ENCODE results near the gene LAMA2.
A peak's percentile ranks its signal among the peaks of the same experiment; 100 is the strongest.

Gene LAMA2, protein sequence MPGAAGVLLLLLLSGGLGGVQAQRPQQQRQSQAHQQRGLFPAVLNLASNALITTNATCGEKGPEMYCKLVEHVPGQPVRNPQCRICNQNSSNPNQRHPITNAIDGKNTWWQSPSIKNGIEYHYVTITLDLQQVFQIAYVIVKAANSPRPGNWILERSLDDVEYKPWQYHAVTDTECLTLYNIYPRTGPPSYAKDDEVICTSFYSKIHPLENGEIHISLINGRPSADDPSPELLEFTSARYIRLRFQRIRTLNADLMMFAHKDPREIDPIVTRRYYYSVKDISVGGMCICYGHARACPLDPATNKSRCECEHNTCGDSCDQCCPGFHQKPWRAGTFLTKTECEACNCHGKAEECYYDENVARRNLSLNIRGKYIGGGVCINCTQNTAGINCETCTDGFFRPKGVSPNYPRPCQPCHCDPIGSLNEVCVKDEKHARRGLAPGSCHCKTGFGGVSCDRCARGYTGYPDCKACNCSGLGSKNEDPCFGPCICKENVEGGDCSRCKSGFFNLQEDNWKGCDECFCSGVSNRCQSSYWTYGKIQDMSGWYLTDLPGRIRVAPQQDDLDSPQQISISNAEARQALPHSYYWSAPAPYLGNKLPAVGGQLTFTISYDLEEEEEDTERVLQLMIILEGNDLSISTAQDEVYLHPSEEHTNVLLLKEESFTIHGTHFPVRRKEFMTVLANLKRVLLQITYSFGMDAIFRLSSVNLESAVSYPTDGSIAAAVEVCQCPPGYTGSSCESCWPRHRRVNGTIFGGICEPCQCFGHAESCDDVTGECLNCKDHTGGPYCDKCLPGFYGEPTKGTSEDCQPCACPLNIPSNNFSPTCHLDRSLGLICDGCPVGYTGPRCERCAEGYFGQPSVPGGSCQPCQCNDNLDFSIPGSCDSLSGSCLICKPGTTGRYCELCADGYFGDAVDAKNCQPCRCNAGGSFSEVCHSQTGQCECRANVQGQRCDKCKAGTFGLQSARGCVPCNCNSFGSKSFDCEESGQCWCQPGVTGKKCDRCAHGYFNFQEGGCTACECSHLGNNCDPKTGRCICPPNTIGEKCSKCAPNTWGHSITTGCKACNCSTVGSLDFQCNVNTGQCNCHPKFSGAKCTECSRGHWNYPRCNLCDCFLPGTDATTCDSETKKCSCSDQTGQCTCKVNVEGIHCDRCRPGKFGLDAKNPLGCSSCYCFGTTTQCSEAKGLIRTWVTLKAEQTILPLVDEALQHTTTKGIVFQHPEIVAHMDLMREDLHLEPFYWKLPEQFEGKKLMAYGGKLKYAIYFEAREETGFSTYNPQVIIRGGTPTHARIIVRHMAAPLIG (N-terminal part only)

GRCh38 chr6:128882991-128883611, at the start of gene LAMA2:
Gene LAMA2 (plus strand): TSS chr6:128883138. CDS start chr6:128883246, 108 bp downstream.
- DNase-seq = peak; percentile 4

DNA sequence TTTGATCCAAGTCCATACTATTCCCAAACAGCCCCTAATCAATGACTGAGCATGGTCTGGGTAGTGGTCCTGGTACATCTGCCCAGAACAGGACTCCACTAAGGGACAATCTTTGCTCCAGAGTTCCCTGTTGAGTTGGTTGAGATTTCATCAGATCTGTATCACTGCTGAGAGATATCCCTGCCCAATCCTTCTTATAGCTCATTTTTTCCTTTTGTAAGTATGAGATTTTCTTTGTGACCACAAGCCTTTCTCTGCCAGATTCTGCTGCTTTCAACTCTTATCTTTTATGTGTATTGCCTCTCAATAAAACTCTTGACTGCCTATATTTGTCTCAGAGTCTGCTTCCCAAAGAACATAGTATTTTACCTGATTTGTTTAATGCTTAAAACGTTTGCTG, 46.2 kb upstream of the LAMA2 start:
- no peak for DNase-seq

GRCh38 chr6:128841518-128841917, 41.4 kb upstream of the LAMA2 start:
- DNase-seq = no peak

DNA sequence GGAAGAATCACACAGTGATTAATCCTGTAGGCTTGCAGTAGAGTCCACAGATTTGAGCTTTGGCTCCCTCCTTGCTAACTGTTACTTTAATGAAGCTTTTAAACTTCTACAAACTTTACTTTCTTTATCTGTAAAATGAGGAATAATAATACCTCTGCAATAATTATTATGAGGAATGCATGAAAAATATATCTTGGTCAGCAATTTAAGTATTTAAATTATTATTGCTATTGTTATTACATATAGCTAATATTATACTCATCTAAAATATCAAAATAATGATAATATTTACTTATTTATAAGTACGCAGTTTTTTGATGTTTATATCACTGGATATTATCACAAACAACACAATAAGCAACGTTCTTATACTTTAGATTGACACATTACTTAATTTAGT, 38.3 kb upstream of the LAMA2 start:
- DNase-seq = no peak

- DNase-seq = no peak
Observed at GRCh38 chr6:128847431-128848210, 35.3 kb upstream of the LAMA2 start.

- DNase-seq = no peak
Observed at GRCh38 chr6:128848212-128848935, 34.6 kb upstream of the LAMA2 start.

GRCh38 chr6:128855581-128856085, 27.3 kb upstream of the LAMA2 start:
- no peak for DNase-seq

DNA sequence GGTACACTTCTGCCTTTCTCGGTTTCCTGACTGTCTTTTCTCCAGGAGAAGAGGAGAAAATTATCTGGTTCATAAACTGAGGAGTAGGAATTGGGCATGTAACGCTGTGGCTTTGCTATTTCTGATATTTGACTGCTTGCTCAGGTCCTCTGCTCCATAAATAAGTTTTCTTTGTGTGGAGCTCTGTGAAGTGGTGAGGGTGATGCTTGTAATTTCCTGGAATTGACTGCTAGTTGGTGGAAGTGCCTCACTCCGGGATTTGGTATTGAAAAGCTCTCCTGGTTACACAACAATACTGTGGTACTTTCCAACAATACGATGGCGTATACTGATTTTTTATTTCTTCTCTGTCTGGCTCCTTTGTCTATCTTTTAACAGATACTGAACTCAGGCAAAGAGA, 25.1 kb upstream of the LAMA2 start:
- no peak for DNase-seq

- DNase-seq = no peak
Observed at GRCh38 chr6:128860782-128861181, 22.2 kb upstream of the LAMA2 start.

DNA sequence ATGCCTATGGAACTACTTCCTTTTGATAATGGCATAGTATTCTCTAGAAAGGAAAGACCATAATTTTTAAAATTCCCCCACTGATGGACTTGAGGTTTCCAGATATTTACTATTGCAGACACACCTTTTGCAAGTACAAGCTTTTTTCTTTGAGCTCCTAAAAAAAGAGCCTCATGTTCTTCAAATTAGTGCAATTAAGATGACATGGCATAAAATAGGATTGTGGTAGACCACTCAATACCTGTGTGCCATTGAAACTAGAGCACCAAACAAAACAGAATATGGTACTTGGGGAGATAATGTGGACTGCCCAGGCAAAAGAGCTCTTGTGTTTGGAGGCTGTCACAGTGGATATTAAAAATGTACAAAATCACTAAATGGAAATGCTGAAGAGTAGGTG, 19.0 kb upstream of the LAMA2 start:
- DNase-seq = no peak

DNA sequence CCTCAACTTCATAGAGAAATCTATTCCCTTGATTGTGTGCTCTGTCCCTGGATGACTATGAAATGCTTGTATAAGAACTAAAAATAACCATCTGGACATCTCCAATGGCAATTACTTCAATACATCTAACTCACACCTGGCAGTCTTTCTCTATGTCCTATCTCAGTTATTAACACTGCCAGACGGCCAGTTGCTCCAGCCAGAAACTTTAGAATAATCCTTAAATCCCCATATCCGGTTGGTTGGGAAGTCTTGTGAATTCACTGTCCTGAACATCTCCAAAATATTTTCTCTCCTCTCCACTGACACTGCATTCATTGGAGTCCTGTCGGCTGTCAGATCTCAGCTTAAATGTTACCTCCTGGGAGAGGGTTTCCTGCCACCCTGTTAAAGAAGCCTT, 12.2 kb upstream of the LAMA2 start:
- no peak for DNase-seq

DNA sequence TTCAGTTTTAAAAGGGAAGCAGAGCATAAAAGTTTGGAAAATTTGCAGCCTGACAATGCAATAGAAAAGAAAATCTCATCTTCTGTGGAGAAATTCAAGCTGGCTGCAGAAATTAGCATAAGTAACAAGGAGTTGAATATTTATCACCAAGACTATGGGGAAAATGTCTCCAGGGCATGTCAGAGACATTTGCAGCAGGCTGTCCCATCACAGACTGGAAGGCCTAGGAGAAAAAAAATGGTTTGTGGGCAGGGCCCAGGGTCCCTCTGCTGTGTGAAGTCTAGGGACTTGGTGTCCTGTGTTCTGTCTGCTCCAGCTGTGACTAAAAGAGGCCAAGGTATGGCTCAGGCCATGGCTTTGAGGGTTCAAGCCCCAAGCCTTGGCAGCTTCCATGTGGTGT, 8.1 kb upstream of the LAMA2 start:
- DNase-seq = no peak

GRCh38 chr6:128882560-128882959, 378 bp upstream of the LAMA2 start:
- no peak for DNase-seq

DNA sequence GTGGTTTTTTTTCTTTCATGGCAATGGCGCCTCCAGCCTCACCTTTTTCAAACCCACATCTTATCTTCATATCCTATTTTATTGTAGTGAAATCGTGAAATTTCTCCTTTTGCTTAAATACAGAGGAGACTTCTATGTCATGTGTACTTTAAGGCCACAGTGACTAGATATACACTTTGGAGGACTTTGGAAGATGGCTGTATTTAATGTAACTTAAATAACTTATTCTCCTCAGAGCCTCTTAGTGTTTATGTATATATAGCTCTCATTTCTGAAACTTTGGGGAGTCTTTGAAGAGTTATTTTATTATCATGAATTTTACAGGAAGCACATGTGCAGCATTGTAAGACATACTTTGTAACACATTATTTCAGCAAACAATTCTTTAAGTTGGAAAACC, 968 bp downstream of the LAMA2 start:
- no peak for DNase-seq

DNA sequence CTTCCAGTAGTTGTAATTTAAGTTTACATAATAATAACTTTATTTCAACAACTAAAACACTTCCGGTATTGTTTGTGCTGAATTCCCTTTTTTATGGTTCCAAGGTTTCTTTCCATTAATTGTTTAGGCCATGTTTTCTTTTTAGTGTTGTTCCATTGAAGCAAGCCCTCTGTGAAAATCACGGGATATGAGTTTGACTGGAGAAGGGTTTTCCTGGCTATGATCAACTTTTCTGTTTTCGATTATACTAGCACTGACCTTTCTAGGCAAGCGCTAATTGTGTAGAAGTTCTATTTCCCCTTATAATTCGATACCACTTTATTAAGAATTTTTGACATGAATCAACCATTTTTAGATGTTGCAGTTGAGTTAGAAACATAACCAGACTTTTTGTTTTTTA, 2.4 kb downstream of the LAMA2 start:
- DNase-seq = no peak

- no peak for DNase-seq
Observed at GRCh38 chr6:128886706-128887105, 3.8 kb downstream of the LAMA2 start.

DNA sequence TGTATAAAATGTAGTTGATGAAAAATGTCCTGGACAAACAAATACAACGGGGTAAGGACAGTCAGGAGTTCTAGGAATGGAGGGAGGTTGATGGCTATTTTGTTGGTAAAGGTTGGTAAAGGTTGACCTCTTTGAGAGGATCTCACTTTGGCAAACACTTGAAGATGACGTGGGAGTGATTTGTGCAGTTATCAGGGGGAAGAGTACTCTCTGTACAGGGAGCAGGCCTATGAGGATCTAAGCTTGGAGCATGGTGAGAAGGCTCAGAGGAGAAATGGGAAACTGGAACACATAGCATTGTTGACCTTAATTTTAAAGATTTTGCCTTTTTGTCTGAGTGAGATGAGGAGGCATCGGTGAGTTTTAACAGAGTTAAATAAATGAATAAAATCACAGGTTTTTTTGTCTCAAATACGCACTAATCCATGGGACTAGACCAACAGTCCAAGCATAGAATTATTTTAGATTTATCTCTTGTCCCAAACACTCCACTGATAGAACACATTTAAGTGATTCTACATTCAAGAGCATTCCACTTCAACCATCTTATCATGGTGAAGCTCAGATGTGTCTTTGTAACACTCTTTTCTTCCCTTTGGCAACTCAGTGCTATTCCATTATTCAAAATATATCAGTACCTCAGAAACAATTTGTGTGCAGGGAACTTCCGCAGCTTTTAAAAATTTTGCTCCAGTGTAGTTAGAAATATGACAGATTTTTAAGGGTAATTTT, 5.7 kb downstream of the LAMA2 start:
- no peak for DNase-seq

- no peak for DNase-seq
Observed at GRCh38 chr6:128889870-128890269, 6.9 kb downstream of the LAMA2 start.

DNA sequence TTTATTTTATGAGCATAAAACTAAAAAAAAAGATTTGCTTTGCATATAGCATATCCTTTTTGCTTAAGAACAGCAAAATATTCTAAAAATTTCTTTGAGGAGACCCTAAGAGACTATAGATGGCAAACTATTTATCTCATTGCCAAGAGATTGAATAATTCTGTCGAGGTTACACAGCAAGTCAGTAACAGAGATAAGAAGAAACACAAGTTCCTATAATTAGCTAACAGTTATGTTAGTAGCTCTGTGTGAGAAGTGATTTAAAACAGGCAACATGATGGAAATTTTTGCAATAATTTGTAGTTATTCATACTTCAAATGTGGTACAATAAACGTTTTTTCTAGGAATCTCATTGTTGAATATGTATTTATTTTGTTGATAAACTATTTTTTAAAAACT, 9.1 kb downstream of the LAMA2 start:
- DNase-seq = no peak

- DNase-seq = no peak
Observed at GRCh38 chr6:128899341-128900050, 16.6 kb downstream of the LAMA2 start.

Measured in activated CD4-positive, alpha-beta T cell treated with anti-CD3 and anti-CD28 coated beads for 48 hours (primary cell).